SK-N-SH (cell line): Measurements from ENCODE around the gene TTC9C. TPM values are rescaled to one million over a fixed set of nuclear protein-coding genes. Genes with fewer than 3 reads are reported as not detected.

Experiments
- CTCF ChIA-PET: fragments of 300-600, 350-600 bp; formaldehyde crosslinking; extraction: SDS; loops from one replicate; lab custom pipeline; 2021; lab: Yijun Ruan, JAX
- POLR2A ChIA-PET: fragments of 350-600 bp; sonication (Branson Sonifier 250); formaldehyde crosslinking; extraction: SDS; loops from one replicate; lab custom pipeline; 2020; ENCODE audit warnings: antibody characterized with exemption, inconsistent platforms; lab: Yijun Ruan, JAX
- DNase-seq: peaks from one replicate; pipeline ENCODE4 v3.0.0; 2012
- H2AFZ ChIP-seq: fragments of 200-600 bp; sonication (generic); 2 replicates; pipeline ENCODE4 v1.8.1; 2016; ENCODE audit warnings: antibody characterized with exemption, mild to moderate bottlenecking, low read depth
- H3F3A ChIP-seq: fragments of 200-600 bp; sonication (generic); replicated peaks from 2 replicates; pipeline ENCODE3; 2016; ENCODE audit warnings: antibody characterized with exemption, mild to moderate bottlenecking; ENCODE audit not compliant: insufficient read depth
- H3K27ac ChIP-seq, 2 experiments: fragments of 200-500 bp in 1 of 2; fragments of 200-600 bp in 1 of 2; sonication (Bioruptor generic) in 1 of 2; sonication (generic), shearing (Covaris generic) in 1 of 2; 2 replicates each; pipeline versions ENCODE4 v1.5.1 to v1.6.1; 2014 to 2016; ENCODE audit warnings: low read depth in 2 of 2, inconsistent platforms in 1 of 2, low read length in 1 of 2, mild to moderate bottlenecking in 1 of 2, mixed read lengths in 1 of 2
- H3K27me3 ChIP-seq: fragments of 200-600 bp; sonication (generic), shearing (Covaris generic); 2 replicates; pipeline ENCODE4 v1.6.1; 2016; ENCODE audit warnings: mixed run types; ENCODE audit not compliant: insufficient read depth
- H3K36me3 ChIP-seq, 2 experiments: fragments of 200-500 bp in 1 of 2; fragments of 200-600 bp in 1 of 2; sonication (Bioruptor generic) in 1 of 2; sonication (generic) in 1 of 2; replicated peaks in 1 of 2; 2 replicates each; pipeline versions ENCODE3 to v1.5.1; 2014 to 2016; ENCODE audit warnings: low read length in 1 of 2, mild to moderate bottlenecking in 1 of 2; ENCODE audit not compliant: insufficient read depth in 2 of 2, control insufficient read depth in 1 of 2
- H3K4me1 ChIP-seq, 2 experiments: fragments of 200-500 bp in 1 of 2; fragments of 200-600 bp in 1 of 2; sonication (Bioruptor generic) in 1 of 2; sonication (generic), shearing (Covaris generic) in 1 of 2; 2 replicates each; pipeline versions ENCODE4 v1.5.1 to v1.6.1; 2014 to 2016; ENCODE audit warnings: low read depth in 1 of 2, low read length in 1 of 2, mixed run types in 1 of 2; ENCODE audit not compliant: insufficient read depth in 2 of 2, control insufficient read depth in 1 of 2
- H3K4me2 ChIP-seq: fragments of 200-600 bp; sonication (generic), shearing (Covaris generic); 2 replicates; pipeline ENCODE4 v1.6.1; 2017; ENCODE audit warnings: mixed run types
- H3K4me3 ChIP-seq, 2 experiments: fragments of 200-500 bp in 1 of 2; fragments of 200-600 bp in 1 of 2; sonication (Bioruptor generic) in 1 of 2; sonication (generic), shearing (Covaris generic) in 1 of 2; 2 replicates each; pipeline versions ENCODE4 v1.5.1 to v1.8.1; 2014 to 2016; ENCODE audit warnings: low read depth in 2 of 2, inconsistent platforms in 1 of 2, low read length in 1 of 2, mild to moderate bottlenecking in 1 of 2, mixed read lengths in 1 of 2, moderate library complexity in 1 of 2
- H3K79me2 ChIP-seq: fragments of 200-600 bp; sonication (generic); 2 replicates; pipeline ENCODE4 v1.8.1; 2017; ENCODE audit warnings: mild to moderate bottlenecking; ENCODE audit not compliant: insufficient read depth
- H3K9ac ChIP-seq: fragments of 200-600 bp; sonication (generic); 2 replicates; pipeline ENCODE4 v1.6.1; 2017; ENCODE audit warnings: mixed run types
- H3K9me2 ChIP-seq: fragments of 200-600 bp; sonication (generic); 2 replicates; pipeline ENCODE4 v1.6.1; 2017; ENCODE audit warnings: mixed run types
- H3K9me3 ChIP-seq: fragments of 200-600 bp; sonication (generic); 2 replicates; pipeline ENCODE4 v1.6.1; 2017; ENCODE audit warnings: mixed run types, mild to moderate bottlenecking, moderate library complexity
- H4K20me1 ChIP-seq: fragments of 200-600 bp; sonication (generic); 2 replicates; pipeline ENCODE4 v1.6.1; 2017; ENCODE audit warnings: mild to moderate bottlenecking, mixed run types; ENCODE audit not compliant: insufficient read depth
- CHD2 ChIP-seq: fragments of 150-350 bp; IDR thresholded peaks from 2 replicates; pipeline ENCODE4 v1.6.1; 2018; ENCODE audit warnings: low read length; ENCODE audit not compliant: partially characterized antibody
- ELF1 ChIP-seq: IDR thresholded peaks from 2 replicates; pipeline ENCODE4 v1.4.0; 2012
- EP300 ChIP-seq, 2 experiments: IDR thresholded peaks; 2 replicates each; pipeline versions ENCODE4 v1.4.0 to v1.6.1; 2012; ENCODE audit warnings: borderline replicate concordance in 1 of 2, low read depth in 1 of 2, low read length in 1 of 2
- EZH2phosphoT487 ChIP-seq: fragments of 200-600 bp; sonication (generic); IDR thresholded peaks from 2 replicates; pipeline ENCODE4 v1.6.1; 2017; ENCODE audit warnings: low read depth, mixed run types, mild to moderate bottlenecking, antibody characterized with exemption, moderate library complexity, borderline replicate concordance
- FOSL2 ChIP-seq: IDR thresholded peaks from 2 replicates; pipeline ENCODE4 v1.4.0; 2012; ENCODE audit warnings: low read depth, mild to moderate bottlenecking, moderate library complexity, borderline replicate concordance
- FOXJ3 ChIP-seq: sonication (generic); formaldehyde crosslinking; IDR thresholded peaks from 2 replicates; pipeline ENCODE4 v1.5.1; 2020; ENCODE audit warnings: mild to moderate bottlenecking, missing genetic modification reagents
- FOXM1 ChIP-seq: IDR thresholded peaks from 2 replicates; pipeline ENCODE4 v1.4.0; 2012; ENCODE audit warnings: low read depth, mild to moderate bottlenecking
- IRF3 ChIP-seq: fragments of 150-350 bp; IDR thresholded peaks from 2 replicates; pipeline ENCODE4 v1.6.1; 2016; ENCODE audit warnings: mild to moderate bottlenecking, low read depth, low read length
- MAX ChIP-seq: IDR thresholded peaks from 2 replicates; pipeline ENCODE4 v1.4.0; 2012; ENCODE audit warnings: low read depth
- MEF2A ChIP-seq: IDR thresholded peaks from 2 replicates; pipeline ENCODE4 v1.4.0; 2012; ENCODE audit warnings: low read depth, borderline replicate concordance
- MXI1 ChIP-seq: IDR thresholded peaks from 2 replicates; pipeline ENCODE4 v1.6.1; 2012; ENCODE audit warnings: mild to moderate bottlenecking, low read depth, low read length, improper control_type of control experiment
- NRF1 ChIP-seq: IDR thresholded peaks from 2 replicates; pipeline ENCODE4 v1.6.1; 2012; ENCODE audit warnings: low read depth, mild to moderate bottlenecking, low read length
- RAD21 ChIP-seq: IDR thresholded peaks from 2 replicates; pipeline ENCODE4 v1.6.1; 2012; ENCODE audit warnings: mild to moderate bottlenecking, low read length
- REST ChIP-seq: IDR thresholded peaks from 2 replicates; pipeline ENCODE4 v1.6.1; 2012; ENCODE audit warnings: mild to moderate bottlenecking, low read depth, low read length, moderate library complexity
- RFX5 ChIP-seq: IDR thresholded peaks from 2 replicates; pipeline ENCODE4 v1.6.1; 2012; ENCODE audit warnings: mild to moderate bottlenecking, improper control_type of control experiment, low read length
- RXRA ChIP-seq: IDR thresholded peaks from 2 replicates; pipeline ENCODE4 v1.4.0; 2012; ENCODE audit warnings: low read depth, mild to moderate bottlenecking, borderline replicate concordance
- SMC3 ChIP-seq: IDR thresholded peaks from 2 replicates; pipeline ENCODE4 v1.6.1; 2012; ENCODE audit warnings: low read depth, low read length, improper control_type of control experiment
- TAF1 ChIP-seq: IDR thresholded peaks from 2 replicates; pipeline ENCODE4 v1.6.1; 2012; ENCODE audit warnings: low read depth, mild to moderate bottlenecking, low read length, moderate library complexity, borderline replicate concordance
- USF1 ChIP-seq: IDR thresholded peaks from 2 replicates; pipeline ENCODE4 v1.4.0; 2012; ENCODE audit warnings: low read depth, borderline replicate concordance
- YY1 ChIP-seq: IDR thresholded peaks from 2 replicates; pipeline ENCODE4 v1.4.0; 2012; ENCODE audit warnings: low read depth, mild to moderate bottlenecking
- ZBTB33 ChIP-seq: IDR thresholded peaks from 2 replicates; pipeline ENCODE4 v1.4.0; 2012; ENCODE audit warnings: low read depth, borderline replicate concordance
- WGBS: methylation state at CpG from one replicate; pipeline ENCODE4 v1.1.6; 2017; ENCODE audit warnings: low lambda C conversion rate; 5-methylcytosine and 5-hydroxymethylcytosine counted together
- polyA plus RNA-seq, 3 experiments: library from polyadenylated mRNA; depleted of rRNA; stranded (reverse); fragments of >200 nt; gene quantifications; 2 replicates each; pipeline ENCODE4 v1.2.3, GENCODE V29; 2012

TTC9C gene
- polyA plus RNA-seq, 1 of the 3 experiments (the other 2 are of a cell fraction), result 31.3 TPM

GRCh38 chr11:62727165-62727871 lies 968 bp upstream of the TTC9C start, which contains the start of gene HNRNPUL2 (continued):
- TF ChIP-seq SMC3 (no peak), MXI1 (peak; percentile 87), YY1 (peak; percentile 54), ZBTB33 (no peak), USF1 (no peak), IRF3 (no peak)

GRCh38 chr11:62727872-62728170 lies 465 bp upstream of the TTC9C start:
- ChIA-PET CTCF (interaction anchor here (1.2 to 2.3 kb wide), 6 partner anchors 12 to 59 kb away, joined by 3 to 8 read pairs (median 4); partner anchors contain the start of genes BSCL2 and POLR2G), POLR2A (interaction anchor here (0.8 to 4.5 kb wide), 15 partner anchors 18 to 162 kb away, joined by 3 to 33 read pairs (median 10); partner anchors contain the start of genes B3GAT3, C11orf98, CSKMT and LBHD1)
- Histone ChIP-seq H3K27ac (peak overlapping the region; percentile 99), H3K9ac (peak overlapping the region; percentile 88), H3K9me2 (no peaks in the 10 kb centered on the region), H3K36me3 (peaks cover 21 to 33% of the 10 kb centered on the region in 2 experiments), H3K27me3 (no peaks in the 10 kb centered on the region), H4K20me1 (peaks cover 36% of the 10 kb centered on the region), H2AFZ (peak overlapping the region; percentile 99), H3K79me2 (peaks cover 84% of the 10 kb centered on the region), H3F3A (peaks cover 31% of the 10 kb centered on the region), H3K4me2 (peak overlapping the region; percentile 93), H3K9me3 (no peaks in the 10 kb centered on the region), H3K4me3 (peak overlapping the region; percentile 89 to 92), H3K4me1 (peaks cover 12 to 21% of the 10 kb centered on the region in 2 experiments; a peak in 3 of 4 replicates)
- no peak for TF ChIP-seq REST
- peak; percentile 78; the same call in 1 of the 2 replicates for TF ChIP-seq FOXM1
- TF ChIP-seq MEF2A, result no peak
- TF ChIP-seq FOXJ3 (CRISPR knock-in tag), result no peak
- no peak for TF ChIP-seq SMC3
- peak; percentile 99 for TF ChIP-seq RFX5
- no peak for TF ChIP-seq CHD2
- peak; percentile 39; the same call in 1 of the 2 replicates for TF ChIP-seq TAF1
- TF ChIP-seq FOSL2, result no peak
- peak; percentile 65 for TF ChIP-seq IRF3
- no peak for TF ChIP-seq MAX
- TF ChIP-seq EZH2phosphoT487, result no peak
- no peak for TF ChIP-seq RXRA
- TF ChIP-seq ELF1, result no peak
- TF ChIP-seq RAD21, result no peak
- TF ChIP-seq EP300 (IDR thresholded peaks at IDR 0.05; ENCODE audit: borderline replicate concordance in 1 of 2, low read depth in 1 of 2, low read length in 1 of 2), result peak in 1 of 2 experiments; percentile 13; a peak in 3 of 4 replicates
- peak; percentile 39; the same call in 1 of the 2 replicates for TF ChIP-seq NRF1
- WGBS, result under 1% methylated on average over 20 of the region's 20 CpGs
- DNase-seq, result peak; percentile 83
